ENCODE data around the gene DPM3.
A peak's percentile ranks its signal among the peaks of the same experiment; 100 is the strongest.

GRCh38 chr1:155135415-155136028 is 4.8 kb downstream of the DPM3 start, which contains the start of gene SLC50A1:
- TF ChIP-seq FOXK1 (CRISPR knock-in tag; IDR thresholded peaks at IDR 0.05; ENCODE audit: borderline replicate concordance, low read depth) (no peak), EP300 (IDR thresholded peaks at IDR 0.05; ENCODE audit: low read depth in 2 of 2, low read length in 2 of 2) (no peak; a peak in 1 of 4 replicates), EP300 (CRISPR knock-in tag; IDR thresholded peaks at IDR 0.05; ENCODE audit: borderline replicate concordance) (no peak), ZNF639 (CRISPR knock-in tag; conservative IDR thresholded peaks at IDR 0.05) (no peak; the same call in 1 of the 2 replicates), CEBPB (IDR thresholded peaks at IDR 0.05; ENCODE audit: borderline replicate concordance, low read depth, low read length) (no peak), E2F1 (CRISPR knock-in tag; IDR thresholded peaks at IDR 0.05) (peak; percentile 38; the same call in 1 of the 2 replicates), CTCF (CRISPR knock-in tag; IDR thresholded peaks at IDR 0.05) (no peak), ETS1 (CRISPR knock-in tag; IDR thresholded peaks at IDR 0.05) (peak; percentile 36; the same call in 1 of the 2 replicates), SP1 (IDR thresholded peaks at IDR 0.05) (no peak), SP1 (CRISPR knock-in tag; IDR thresholded peaks at IDR 0.05) (peak; percentile 72; the same call in 1 of the 2 replicates)
